Activated gamma-delta T cell treated with Interleukin-2 at 50 U/mL for 16 hours (primary cell): ENCODE measurements around the gene MYCBP.
"Not testable (repeated sequence)": the region's sequence is repeated elsewhere in the genome, so short reads cannot be mapped to it uniquely, and the experiment has no call there.

Source experiments
- DNase-seq: peaks from one replicate; pipeline ENCODE4 v3.0.0-alpha.2; 2020

MYCBP gene

GRCh38 chr1:38865112-38865715, 7.9 kb downstream of the MYCBP start:
- DNase-seq = no peak

- no peak for DNase-seq
Observed at GRCh38 chr1:38860454-38860795, 12.7 kb downstream of the MYCBP start.

GRCh38 chr1:38859561-38860453, 13.3 kb downstream of the MYCBP start, which contains the start of gene RRAGC:
RRAGC (minus strand) TSS chr1:38859772; CDS start chr1:38859646, 126 bp downstream.
- peak; percentile 99 for DNase-seq

- DNase-seq = peak; percentile 18
Observed at GRCh38 chr1:38858833-38859560, 14.2 kb downstream of the MYCBP start.

GRCh38 chr1:38852780-38853179, 20.4 kb downstream of the MYCBP start:
- DNase-seq = no peak

GRCh38 chr1:38848071-38848470, 25.1 kb downstream of the MYCBP start:
- DNase-seq = no peak

GRCh38 chr1:38846210-38846609, 26.9 kb downstream of the MYCBP start:
- DNase-seq = no peak

GRCh38 chr1:38845088-38845487, 28.1 kb downstream of the MYCBP start:
- not testable (repeated sequence) for DNase-seq

GRCh38 chr1:38840281-38840680, 32.9 kb downstream of the MYCBP start:
- no peak for DNase-seq

- no peak for DNase-seq
Observed at GRCh38 chr1:38839363-38839762, 33.8 kb downstream of the MYCBP start.

GRCh38 chr1:38836316-38836715, 36.8 kb downstream of the MYCBP start:
- not testable (repeated sequence) for DNase-seq

GRCh38 chr1:38834937-38835827, 38.0 kb downstream of the MYCBP start:
- peak; percentile 36 for DNase-seq

- no peak for DNase-seq
Observed at GRCh38 chr1:38834221-38834782, 38.8 kb downstream of the MYCBP start.

GRCh38 chr1:38833146-38833545, 40.0 kb downstream of the MYCBP start:
- no peak for DNase-seq

- DNase-seq = no peak
Observed at GRCh38 chr1:38832370-38832734, 40.8 kb downstream of the MYCBP start.

- DNase-seq = no peak
Observed at GRCh38 chr1:38831731-38832369, 41.3 kb downstream of the MYCBP start.

GRCh38 chr1:38829368-38829767, 43.8 kb downstream of the MYCBP start:
- no peak for DNase-seq

- DNase-seq = no peak
Observed at GRCh38 chr1:38827318-38827717, 45.8 kb downstream of the MYCBP start.

- no peak for DNase-seq
Observed at GRCh38 chr1:38826886-38827285, 46.3 kb downstream of the MYCBP start.

GRCh38 chr1:38826262-38826661, 46.9 kb downstream of the MYCBP start:
- DNase-seq = no peak

- DNase-seq = no peak
Observed at GRCh38 chr1:38820860-38821259, 52.3 kb downstream of the MYCBP start.

- DNase-seq = no peak
Observed at GRCh38 chr1:38819516-38819915, 53.6 kb downstream of the MYCBP start.
